ENCODE results near the gene AHCY.
"Not testable (repeated sequence)": the region's sequence is repeated elsewhere in the genome, so short reads cannot be mapped to it uniquely, and the experiment has no call there.

DNA sequence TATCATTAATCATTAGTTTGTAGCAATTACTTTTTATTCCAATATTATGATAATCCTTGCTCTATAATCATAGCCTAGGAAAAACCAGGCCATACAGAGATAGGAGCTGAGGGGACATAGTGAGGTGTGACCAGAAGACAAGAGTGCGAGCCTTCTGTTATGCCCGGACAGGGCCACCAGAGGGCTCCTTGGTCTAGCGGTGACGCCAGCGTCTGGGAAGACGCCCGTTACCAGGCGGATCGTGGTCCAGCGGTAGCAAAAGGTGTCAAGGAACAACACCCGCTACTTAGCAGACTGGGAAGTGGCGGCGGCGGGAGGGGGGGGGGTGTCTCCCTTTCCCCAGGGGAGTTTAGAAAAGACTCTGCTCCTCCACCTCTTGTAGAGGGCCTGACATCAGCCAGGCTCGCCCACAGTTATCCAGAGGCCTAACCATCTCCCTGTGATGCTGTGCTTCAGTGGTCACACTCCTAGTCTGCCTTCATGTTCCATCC, 4.8 kb downstream of the AHCY start:
- not testable (repeated sequence) for TF ChIP-seq TCF7 (CRISPR knock-in tag; IDR thresholded peaks at IDR 0.05; ENCODE audit: low read depth); GABPB1 (CRISPR knock-in tag; IDR thresholded peaks at IDR 0.05); USF2 (CRISPR knock-in tag; IDR thresholded peaks at IDR 0.05); CREB1 (CRISPR knock-in tag; IDR thresholded peaks at IDR 0.05); ETV6 (CRISPR knock-in tag; IDR thresholded peaks at IDR 0.05); ATF2 (CRISPR knock-in tag; IDR thresholded peaks at IDR 0.05; ENCODE audit: borderline replicate concordance, low read depth)
- TF ChIP-seq, protein P1, sequence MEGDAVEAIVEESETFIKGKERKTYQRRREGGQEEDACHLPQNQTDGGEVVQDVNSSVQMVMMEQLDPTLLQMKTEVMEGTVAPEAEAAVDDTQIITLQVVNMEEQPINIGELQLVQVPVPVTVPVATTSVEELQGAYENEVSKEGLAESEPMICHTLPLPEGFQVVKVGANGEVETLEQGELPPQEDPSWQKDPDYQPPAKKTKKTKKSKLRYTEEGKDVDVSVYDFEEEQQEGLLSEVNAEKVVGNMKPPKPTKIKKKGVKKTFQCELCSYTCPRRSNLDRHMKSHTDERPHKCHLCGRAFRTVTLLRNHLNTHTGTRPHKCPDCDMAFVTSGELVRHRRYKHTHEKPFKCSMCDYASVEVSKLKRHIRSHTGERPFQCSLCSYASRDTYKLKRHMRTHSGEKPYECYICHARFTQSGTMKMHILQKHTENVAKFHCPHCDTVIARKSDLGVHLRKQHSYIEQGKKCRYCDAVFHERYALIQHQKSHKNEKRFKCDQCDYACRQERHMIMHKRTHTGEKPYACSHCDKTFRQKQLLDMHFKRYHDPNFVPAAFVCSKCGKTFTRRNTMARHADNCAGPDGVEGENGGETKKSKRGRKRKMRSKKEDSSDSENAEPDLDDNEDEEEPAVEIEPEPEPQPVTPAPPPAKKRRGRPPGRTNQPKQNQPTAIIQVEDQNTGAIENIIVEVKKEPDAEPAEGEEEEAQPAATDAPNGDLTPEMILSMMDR (IDR thresholded peaks at IDR 0.05), result peak; percentile 38; the same call in 1 of the 2 replicates
- TF ChIP-seq, protein P2, sequence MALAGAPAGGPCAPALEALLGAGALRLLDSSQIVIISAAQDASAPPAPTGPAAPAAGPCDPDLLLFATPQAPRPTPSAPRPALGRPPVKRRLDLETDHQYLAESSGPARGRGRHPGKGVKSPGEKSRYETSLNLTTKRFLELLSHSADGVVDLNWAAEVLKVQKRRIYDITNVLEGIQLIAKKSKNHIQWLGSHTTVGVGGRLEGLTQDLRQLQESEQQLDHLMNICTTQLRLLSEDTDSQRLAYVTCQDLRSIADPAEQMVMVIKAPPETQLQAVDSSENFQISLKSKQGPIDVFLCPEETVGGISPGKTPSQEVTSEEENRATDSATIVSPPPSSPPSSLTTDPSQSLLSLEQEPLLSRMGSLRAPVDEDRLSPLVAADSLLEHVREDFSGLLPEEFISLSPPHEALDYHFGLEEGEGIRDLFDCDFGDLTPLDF (CRISPR knock-in tag; IDR thresholded peaks at IDR 0.05), result not testable (repeated sequence)
